BLaER1 treated with 17β-estradiol and CSF1 and Interleukin-3, amounts not matched to agents 10 nM and 100 nM (cell line): Measurements from ENCODE around the gene ZSCAN20.

Experiments used
- H3K27ac ChIP-seq, 11 experiments: shearing (Covaris generic); formaldehyde crosslinking; 2 replicates each; pipeline ENCODE4 v1.8.1; 2022
- H3K27me3 ChIP-seq, 11 experiments: shearing (Covaris generic); formaldehyde crosslinking; 2 replicates each; pipeline ENCODE4 v1.8.1; 2022
- H3K36me3 ChIP-seq, 11 experiments: shearing (Covaris generic); formaldehyde crosslinking; 2 replicates each; pipeline ENCODE4 v1.8.1; 2022
- H3K4me1 ChIP-seq, 10 experiments: shearing (Covaris generic); formaldehyde crosslinking; 2 replicates each; pipeline ENCODE4 v1.8.1; 2022
- H3K4me2 ChIP-seq, 11 experiments: shearing (Covaris generic); formaldehyde crosslinking; 2 replicates each; pipeline ENCODE4 v1.8.1; 2022
- H3K4me3 ChIP-seq, 10 experiments: shearing (Covaris generic); formaldehyde crosslinking; 2 replicates each; pipeline ENCODE4 v1.8.1; 2022
- H3K9ac ChIP-seq, 11 experiments: shearing (Covaris generic); formaldehyde crosslinking; 2 replicates each; pipeline ENCODE4 v1.8.1; 2022
- H3K9me3 ChIP-seq, 11 experiments: shearing (Covaris generic); formaldehyde crosslinking; replicated peaks in 1 of 11; 2 replicates each; pipeline ENCODE4 v1.8.1; 2022
- H4K20me1 ChIP-seq, 11 experiments: shearing (Covaris generic); formaldehyde crosslinking; 2 replicates each; pipeline ENCODE4 v1.8.1; 2022
- Cebpa-rat ChIP-seq, 11 experiments: shearing (Covaris generic); IDR thresholded peaks; 2 replicates each; pipeline ENCODE4 v1.8.1; 2022

Gene ZSCAN20

DNA sequence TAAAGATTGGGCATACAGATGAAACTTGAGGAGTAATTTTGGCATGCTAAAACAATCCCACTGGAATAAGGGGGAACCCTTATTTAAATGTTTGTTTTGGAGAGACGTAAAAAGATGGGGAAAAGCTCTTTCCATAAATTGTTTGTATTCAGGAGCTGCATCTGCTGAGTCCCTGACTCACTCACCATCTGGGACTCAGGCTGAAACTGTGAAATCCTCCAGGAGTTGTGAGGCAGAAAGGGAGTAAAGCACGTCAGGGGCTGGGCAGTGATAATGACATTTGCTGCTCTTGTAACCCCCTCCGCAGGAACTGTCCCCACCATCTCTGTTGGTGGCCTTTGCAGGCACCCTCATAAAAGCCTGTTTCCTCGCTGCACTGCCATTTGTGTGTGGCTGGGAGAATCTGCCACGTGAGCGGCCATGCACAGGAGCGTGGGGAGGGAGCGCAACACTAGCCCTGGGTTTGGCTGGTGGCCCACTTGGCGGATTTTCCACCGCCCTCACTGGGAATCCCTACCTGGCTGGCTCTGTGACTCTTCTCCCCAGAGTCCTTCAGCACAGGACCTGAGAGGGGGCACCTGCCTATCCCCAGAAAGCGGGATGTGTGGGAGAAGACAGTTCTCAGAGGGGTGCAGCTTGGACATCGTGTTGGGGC, 45.3 kb downstream of the ZSCAN20 start:
- Histone ChIP-seq H3K4me1 (no peaks in the 10 kb centered on the region), H3K9ac (no peak overlapping the region), H3K27ac (no peak overlapping the region), H4K20me1 (no peaks in the 10 kb centered on the region), H3K27me3 (no peaks in the 10 kb centered on the region), H3K4me2 (no peak overlapping the region), H3K9me3 (no peaks in the 10 kb centered on the region), H3K36me3 (no peaks in the 10 kb centered on the region), H3K4me3 (no peak overlapping the region)
- no peak for TF ChIP-seq Cebpa-rat (IDR thresholded peaks at IDR 0.05)

DNA sequence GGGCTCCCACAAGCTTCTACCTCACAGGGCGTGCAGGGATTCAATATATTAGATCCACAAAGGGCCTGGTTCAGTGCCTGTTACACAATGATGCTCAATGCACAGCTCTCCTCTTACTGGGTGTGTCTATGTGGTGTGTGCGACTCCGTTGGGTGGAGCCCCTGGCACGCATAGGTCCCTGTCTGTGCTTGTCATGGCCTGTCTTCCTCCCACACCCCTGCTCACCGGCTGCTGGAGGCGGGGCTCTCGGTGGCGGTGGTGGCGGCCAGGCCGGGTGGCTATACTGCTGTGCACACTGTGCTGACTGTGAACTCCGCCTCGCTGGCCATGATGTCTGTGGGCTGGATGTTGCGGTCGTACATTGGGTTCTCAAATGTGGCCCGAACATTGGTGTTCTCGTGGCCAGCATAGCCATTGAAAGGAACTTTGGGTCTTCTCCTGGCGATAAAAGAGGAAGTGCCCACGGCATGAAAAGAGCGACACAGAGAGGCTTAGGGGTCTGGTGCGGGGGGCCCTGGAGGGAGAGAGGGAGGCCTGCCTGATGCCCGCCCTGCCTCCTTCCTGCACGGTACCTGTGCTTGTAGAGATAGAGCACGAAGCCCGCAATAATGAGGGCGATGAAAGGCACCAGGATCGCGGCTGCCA, 46.9 kb downstream of the ZSCAN20 start:
- TF ChIP-seq Cebpa-rat (IDR thresholded peaks at IDR 0.05): no peak
- H4K20me1 ChIP-seq: no peaks in the 10 kb centered on the region
- no peaks in the 10 kb centered on the region for H3K27me3 ChIP-seq
- no peaks in the 10 kb centered on the region for H3K36me3 ChIP-seq
- H3K4me2 ChIP-seq: no peak overlapping the region
- H3K9me3 ChIP-seq: no peaks in the 10 kb centered on the region
- peaks cover 0 to 2% (median 0%) of the 10 kb centered on the region in 10 experiments; a peak in 3 of 20 replicates for H3K4me1 ChIP-seq
- H3K27ac ChIP-seq: no peak overlapping the region
- no peak overlapping the region for H3K4me3 ChIP-seq
- H3K9ac ChIP-seq: no peak overlapping the region

GRCh38 chr1:33524586-33524985, 52.1 kb downstream of the ZSCAN20 start:
- peaks cover 0 to 9% (median 0%) of the 10 kb centered on the region in 10 experiments; a peak in 4 of 20 replicates for H3K4me1 ChIP-seq
- H3K36me3 ChIP-seq: no peaks in the 10 kb centered on the region
- TF ChIP-seq Cebpa-rat (IDR thresholded peaks at IDR 0.05): peak in 5 of 11 experiments; percentile 43 to 81 (median 53); a peak in 6 of 22 replicates
- H3K4me2 ChIP-seq: peak overlapping the region in 4 of 11 experiments; percentile 10 to 35 (median 22); a peak in 3 of 22 replicates
- H3K27me3 ChIP-seq: no peaks in the 10 kb centered on the region
- no peak overlapping the region for H3K9ac ChIP-seq
- H3K4me3 ChIP-seq: no peak overlapping the region
- H4K20me1 ChIP-seq: no peaks in the 10 kb centered on the region
- no peaks in the 10 kb centered on the region for H3K9me3 ChIP-seq
- H3K27ac ChIP-seq: no peak overlapping the region

- H3K27ac ChIP-seq: no peak overlapping the region
- peaks cover 0 to 9% (median 0%) of the 10 kb centered on the region in 10 experiments; a peak in 4 of 20 replicates for H3K4me1 ChIP-seq
- no peaks in the 10 kb centered on the region for H4K20me1 ChIP-seq
- H3K4me2 ChIP-seq: no peak overlapping the region
- TF ChIP-seq Cebpa-rat (IDR thresholded peaks at IDR 0.05): no peak
- H3K9ac ChIP-seq: no peak overlapping the region
- H3K36me3 ChIP-seq: no peaks in the 10 kb centered on the region
- no peaks in the 10 kb centered on the region for H3K27me3 ChIP-seq
- no peaks in the 10 kb centered on the region for H3K9me3 ChIP-seq
- no peak overlapping the region for H3K4me3 ChIP-seq
These were observed 55.5 kb downstream of the ZSCAN20 start for GRCh38 chr1:33527934-33528333.

DNA sequence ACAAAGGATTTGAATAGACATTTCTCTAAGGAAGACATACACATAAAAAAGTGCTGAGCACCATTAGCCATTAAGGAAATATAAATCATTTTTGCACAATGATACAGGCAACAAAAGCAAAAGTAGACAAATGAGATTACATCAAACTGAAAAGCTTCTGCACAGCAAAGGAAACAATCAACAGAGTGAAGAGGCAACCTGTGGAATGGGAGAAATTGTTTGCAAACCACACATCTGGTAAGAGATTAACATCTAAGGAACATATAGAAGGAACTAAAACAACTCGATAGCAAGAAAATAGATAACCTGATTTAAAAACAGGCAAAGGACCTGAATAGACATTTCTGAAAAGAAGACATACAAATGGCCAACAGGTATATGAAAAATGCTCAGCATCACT, 57.5 kb downstream of the ZSCAN20 start:
- no peaks in the 10 kb centered on the region for H3K9me3 ChIP-seq
- H3K9ac ChIP-seq: no peak overlapping the region
- H3K4me1 ChIP-seq: peaks cover 0 to under 1% (median 0%) of the 10 kb centered on the region in 10 experiments; a peak in 3 of 20 replicates
- H4K20me1 ChIP-seq: no peaks in the 10 kb centered on the region
- no peak overlapping the region for H3K4me2 ChIP-seq
- no peak for TF ChIP-seq Cebpa-rat (IDR thresholded peaks at IDR 0.05)
- no peak overlapping the region for H3K4me3 ChIP-seq
- H3K27me3 ChIP-seq: no peaks in the 10 kb centered on the region
- H3K27ac ChIP-seq: no peak overlapping the region
- no peaks in the 10 kb centered on the region for H3K36me3 ChIP-seq

DNA sequence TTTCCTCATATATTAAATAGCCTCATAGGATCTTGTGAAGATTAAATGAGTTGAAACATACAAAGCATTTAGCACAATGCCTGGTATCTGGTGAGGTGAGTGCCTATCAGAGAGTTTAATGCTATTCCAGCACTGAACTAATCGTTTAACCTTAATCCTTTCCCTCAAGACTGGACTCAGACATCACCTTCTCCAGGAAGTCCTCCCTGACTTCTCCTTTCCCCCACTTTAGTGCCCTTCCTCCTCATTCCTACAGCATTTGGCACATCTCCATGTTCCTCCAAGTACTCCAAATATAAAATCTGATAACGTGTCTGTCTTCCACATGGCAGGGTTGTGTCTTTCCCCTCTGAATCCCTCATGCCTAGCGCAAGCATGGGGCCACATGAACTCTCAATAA, 59.8 kb downstream of the ZSCAN20 start:
- Histone ChIP-seq H4K20me1 (no peaks in the 10 kb centered on the region), H3K9me3 (peaks cover 0 to 5% (median 0%) of the 10 kb centered on the region in 11 experiments; a peak in 1 of 22 replicates), H3K4me2 (no peak overlapping the region), H3K9ac (no peak overlapping the region), H3K27me3 (no peaks in the 10 kb centered on the region), H3K4me3 (no peak overlapping the region), H3K36me3 (no peaks in the 10 kb centered on the region), H3K4me1 (no peaks in the 10 kb centered on the region), H3K27ac (no peak overlapping the region)
- no peak for TF ChIP-seq Cebpa-rat (IDR thresholded peaks at IDR 0.05)

- no peak for TF ChIP-seq Cebpa-rat (IDR thresholded peaks at IDR 0.05)
- H3K4me3 ChIP-seq: no peak overlapping the region
- peaks cover 0 to 5% (median 0%) of the 10 kb centered on the region in 11 experiments; a peak in 1 of 22 replicates for H3K9me3 ChIP-seq
- H4K20me1 ChIP-seq: no peaks in the 10 kb centered on the region
- no peak overlapping the region for H3K27ac ChIP-seq
- H3K4me2 ChIP-seq: no peak overlapping the region
- H3K9ac ChIP-seq: no peak overlapping the region
- H3K27me3 ChIP-seq: no peaks in the 10 kb centered on the region
- no peaks in the 10 kb centered on the region for H3K36me3 ChIP-seq
- no peaks in the 10 kb centered on the region for H3K4me1 ChIP-seq
These were observed 60.5 kb downstream of the ZSCAN20 start for GRCh38 chr1:33532936-33533335.

- H3K9ac ChIP-seq: no peak overlapping the region
- H3K4me2 ChIP-seq: no peak overlapping the region
- H3K27me3 ChIP-seq: no peaks in the 10 kb centered on the region
- no peak overlapping the region for H3K27ac ChIP-seq
- no peaks in the 10 kb centered on the region for H4K20me1 ChIP-seq
- peaks cover 0 to 5% (median 0%) of the 10 kb centered on the region in 11 experiments; a peak in 1 of 22 replicates for H3K9me3 ChIP-seq
- TF ChIP-seq Cebpa-rat (IDR thresholded peaks at IDR 0.05): no peak
- peaks cover 0 to 5% (median 0%) of the 10 kb centered on the region in 10 experiments; a peak in 5 of 20 replicates for H3K4me1 ChIP-seq
- no peaks in the 10 kb centered on the region for H3K36me3 ChIP-seq
- no peak overlapping the region for H3K4me3 ChIP-seq
These were observed 62.9 kb downstream of the ZSCAN20 start for GRCh38 chr1:33535334-33535733.

- Histone ChIP-seq H3K9ac (no peak overlapping the region), H3K4me3 (no peak overlapping the region), H3K4me1 (peaks cover 0 to 5% (median 0%) of the 10 kb centered on the region in 10 experiments; a peak in 5 of 20 replicates), H3K27me3 (no peaks in the 10 kb centered on the region), H3K4me2 (no peak overlapping the region), H4K20me1 (no peaks in the 10 kb centered on the region), H3K27ac (no peak overlapping the region), H3K9me3 (peaks cover 0 to 12% (median 6%) of the 10 kb centered on the region in 11 experiments; a peak in 8 of 22 replicates), H3K36me3 (no peaks in the 10 kb centered on the region)
- no peak for TF ChIP-seq Cebpa-rat (IDR thresholded peaks at IDR 0.05)
These were observed 65.4 kb downstream of the ZSCAN20 start for GRCh38 chr1:33537885-33538284.
